ENCODE measurements around the gene TXN2. TPM values are rescaled to one million over a fixed set of nuclear protein-coding genes. Genes with fewer than 3 reads are reported as not detected.
A peak's percentile ranks its signal among the peaks of the same experiment; 100 is the strongest.
"Not testable (repeated sequence)": the region's sequence is repeated elsewhere in the genome, so short reads cannot be mapped to it uniquely, and the experiment has no call there.

The TXN2 gene
- total and polyA plus RNA-seq, 2 experiments from 2014 or later: 83.1 to 193 TPM

DNA sequence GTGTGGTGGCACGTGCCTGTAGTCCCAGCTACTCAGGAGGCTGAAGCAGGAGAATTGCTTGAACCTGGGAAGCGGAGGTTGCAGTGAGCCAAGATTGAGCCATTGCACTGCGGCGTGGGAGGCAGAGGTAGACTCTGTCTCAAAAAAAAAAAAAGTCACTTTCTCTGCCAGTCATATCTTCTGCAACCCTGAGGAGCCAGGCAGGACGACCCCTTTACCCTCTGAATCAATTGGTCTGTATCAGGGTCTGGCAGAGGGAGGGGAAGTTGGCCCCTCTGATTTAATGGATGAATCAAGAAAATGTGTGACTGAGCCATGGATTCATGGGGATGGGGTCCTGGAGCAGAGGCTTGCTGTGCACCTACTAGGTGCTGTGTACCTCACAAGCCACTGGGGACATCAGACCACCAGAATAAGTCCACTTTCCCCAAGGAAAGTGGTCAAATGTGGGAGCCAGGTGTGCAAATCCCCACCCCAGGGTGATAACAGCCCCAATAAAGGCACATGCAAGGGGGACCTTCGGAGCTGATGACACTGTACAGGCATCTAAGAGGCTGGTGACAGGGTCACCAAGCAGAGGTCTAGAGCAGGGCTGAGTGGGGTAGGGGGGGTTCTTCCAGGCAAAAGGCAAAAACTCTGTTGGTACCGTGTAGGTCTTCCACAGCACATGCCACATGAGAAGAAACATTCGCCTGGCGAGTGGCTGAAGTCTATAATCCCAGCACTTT, 29.0 kb downstream of the TXN2 start:
- Histone ChIP-seq H3K9me3 (ENCODE audit: low read depth) (no peaks in the 10 kb centered on the region), H3K27ac (peak overlapping the region; percentile 78), H3K4me1 (ENCODE audit: low read depth) (peaks cover 24% of the 10 kb centered on the region), H3K4me3 (no peak overlapping the region), H3K27me3 (no peaks in the 10 kb centered on the region), H3K36me3 (no peaks in the 10 kb centered on the region)
- TF ChIP-seq, protein P1, sequence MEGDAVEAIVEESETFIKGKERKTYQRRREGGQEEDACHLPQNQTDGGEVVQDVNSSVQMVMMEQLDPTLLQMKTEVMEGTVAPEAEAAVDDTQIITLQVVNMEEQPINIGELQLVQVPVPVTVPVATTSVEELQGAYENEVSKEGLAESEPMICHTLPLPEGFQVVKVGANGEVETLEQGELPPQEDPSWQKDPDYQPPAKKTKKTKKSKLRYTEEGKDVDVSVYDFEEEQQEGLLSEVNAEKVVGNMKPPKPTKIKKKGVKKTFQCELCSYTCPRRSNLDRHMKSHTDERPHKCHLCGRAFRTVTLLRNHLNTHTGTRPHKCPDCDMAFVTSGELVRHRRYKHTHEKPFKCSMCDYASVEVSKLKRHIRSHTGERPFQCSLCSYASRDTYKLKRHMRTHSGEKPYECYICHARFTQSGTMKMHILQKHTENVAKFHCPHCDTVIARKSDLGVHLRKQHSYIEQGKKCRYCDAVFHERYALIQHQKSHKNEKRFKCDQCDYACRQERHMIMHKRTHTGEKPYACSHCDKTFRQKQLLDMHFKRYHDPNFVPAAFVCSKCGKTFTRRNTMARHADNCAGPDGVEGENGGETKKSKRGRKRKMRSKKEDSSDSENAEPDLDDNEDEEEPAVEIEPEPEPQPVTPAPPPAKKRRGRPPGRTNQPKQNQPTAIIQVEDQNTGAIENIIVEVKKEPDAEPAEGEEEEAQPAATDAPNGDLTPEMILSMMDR (IDR thresholded peaks at IDR 0.05; ENCODE audit: low read depth, low read length): no peak
- peak in 1 of 2 donors; percentile 70 for DNase-seq (ENCODE audit: low read depth in 1 of 2, low spot score in 1 of 2)

DNA sequence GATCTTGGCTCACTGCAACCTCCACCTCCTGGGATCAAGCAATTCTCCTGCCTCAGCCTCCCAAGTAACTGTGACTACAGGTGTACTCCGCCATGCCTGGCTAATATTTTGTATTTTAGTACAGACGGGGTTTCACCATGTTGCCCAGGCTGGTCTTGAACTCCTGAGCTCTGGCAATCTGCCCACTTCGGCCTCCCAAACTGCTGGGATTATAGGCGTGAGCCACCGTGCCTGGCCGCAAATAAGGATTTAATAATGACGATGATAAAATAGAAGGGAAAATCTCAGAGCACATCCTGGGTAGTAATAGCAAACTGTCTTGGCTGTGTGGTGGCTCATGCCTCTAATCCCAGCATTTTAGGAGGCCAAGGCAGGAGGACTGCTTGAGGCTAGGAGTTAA, 30.5 kb downstream of the TXN2 start:
- peaks cover 24% of the 10 kb centered on the region for H3K4me1 ChIP-seq (ENCODE audit: low read depth)
- H3K36me3 ChIP-seq; H3K27me3 ChIP-seq; DNase-seq (ENCODE audit: low read depth in 1 of 2, low spot score in 1 of 2); H3K27ac ChIP-seq; H3K4me3 ChIP-seq; H3K9me3 ChIP-seq (ENCODE audit: low read depth): not testable (repeated sequence)

DNA sequence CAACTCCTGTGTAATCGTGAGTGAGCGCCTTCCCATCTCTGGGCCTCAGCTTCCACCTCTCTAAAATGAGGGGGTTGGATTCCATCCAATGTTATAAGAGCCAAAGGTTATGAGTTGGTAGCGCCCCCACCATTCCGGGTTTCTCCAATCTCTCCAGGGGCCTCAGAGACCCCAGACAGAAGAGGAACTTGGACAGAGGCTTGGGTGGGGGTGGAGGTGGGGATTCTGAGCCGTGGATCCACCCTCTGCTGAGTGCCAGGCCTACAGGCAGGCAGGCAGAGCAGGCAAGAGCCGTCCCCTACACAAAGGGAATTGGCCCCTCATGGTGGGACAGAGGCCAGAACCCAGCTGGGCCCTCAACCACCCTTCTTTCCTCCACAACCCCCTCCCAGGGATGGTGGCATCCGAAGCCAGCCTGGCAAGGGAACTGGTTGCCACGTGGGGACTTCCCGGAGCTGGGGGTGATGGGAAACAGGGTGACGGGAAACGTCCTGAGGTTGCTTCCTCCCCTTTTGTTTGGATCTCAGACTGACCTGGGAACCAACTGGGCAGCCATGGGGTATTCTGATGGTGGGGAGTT, 31.8 kb downstream of the TXN2 start:
- Histone ChIP-seq H3K36me3 (no peaks in the 10 kb centered on the region), H3K9me3 (ENCODE audit: low read depth) (no peaks in the 10 kb centered on the region), H3K27me3 (no peaks in the 10 kb centered on the region), H3K27ac (no peak overlapping the region), H3K4me3 (no peak overlapping the region), H3K4me1 (ENCODE audit: low read depth) (peaks cover 17% of the 10 kb centered on the region)
- DNase-seq (ENCODE audit: low read depth in 1 of 2, low spot score in 1 of 2): no peak
- TF ChIP-seq, protein P1 (IDR thresholded peaks at IDR 0.05; ENCODE audit: low read depth, low read length): no peak

DNA sequence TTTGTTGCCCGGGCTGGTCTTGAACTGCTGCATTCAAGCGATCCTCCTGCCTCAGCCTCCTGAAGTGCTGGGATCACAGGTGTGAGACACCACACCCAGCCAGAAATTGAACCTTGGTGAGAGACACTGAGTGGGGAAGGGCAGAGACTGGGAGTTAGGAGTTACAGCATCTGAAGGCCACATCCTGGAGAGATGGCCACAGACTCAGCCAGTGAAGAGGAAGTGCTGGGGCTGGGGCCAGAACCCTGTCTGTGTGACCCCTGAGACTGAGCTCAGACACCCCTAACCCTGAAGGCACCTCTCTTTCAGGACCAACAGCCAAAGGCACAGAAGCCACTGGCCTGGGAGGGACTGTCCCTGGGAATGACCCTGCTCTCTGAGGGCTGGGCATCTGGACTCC, 33.8 kb downstream of the TXN2 start:
- Histone ChIP-seq H3K36me3 (no peaks in the 10 kb centered on the region), H3K27me3 (no peaks in the 10 kb centered on the region), H3K4me3 (no peak overlapping the region), H3K9me3 (ENCODE audit: low read depth) (no peaks in the 10 kb centered on the region), H3K4me1 (ENCODE audit: low read depth) (peaks cover 9% of the 10 kb centered on the region), H3K27ac (no peak overlapping the region)
- TF ChIP-seq, protein P1 (IDR thresholded peaks at IDR 0.05; ENCODE audit: low read depth, low read length): no peak
- DNase-seq (ENCODE audit: low read depth in 1 of 2, low spot score in 1 of 2): no peak

DNA sequence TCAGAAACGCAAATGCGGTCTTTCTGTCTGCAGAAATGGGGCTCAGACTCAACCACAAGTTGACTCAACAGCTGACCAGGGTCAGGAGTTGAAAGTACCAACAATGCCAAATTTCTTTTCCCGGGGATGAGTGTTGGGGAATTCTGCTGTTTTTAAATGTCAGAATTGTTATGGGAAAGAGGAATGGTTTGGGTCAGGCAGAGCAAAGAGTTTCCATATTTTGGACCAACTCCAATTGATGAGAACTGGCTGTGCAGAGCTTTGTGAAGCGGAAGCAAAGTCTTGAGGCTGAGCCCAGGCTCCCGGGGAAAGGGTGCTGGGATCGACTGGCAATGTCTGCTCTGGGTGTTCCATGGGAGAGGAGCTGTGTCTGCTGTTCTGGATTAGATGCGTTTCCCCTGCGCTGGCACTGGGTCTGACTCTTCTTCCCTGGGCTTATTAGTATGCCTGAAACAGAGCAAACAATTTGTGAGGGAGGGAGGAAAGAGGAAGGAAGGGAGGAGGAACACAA, 36.2 kb downstream of the TXN2 start:
- peak in 1 of 2 donors; percentile 94 for DNase-seq (ENCODE audit: low read depth in 1 of 2, low spot score in 1 of 2)
- Histone ChIP-seq H3K27ac (no peak overlapping the region), H3K4me3 (no peak overlapping the region)

More for the DNA sequence above, 36.2 kb downstream of the TXN2 start:
- TF ChIP-seq, protein P1 (IDR thresholded peaks at IDR 0.05; ENCODE audit: low read depth, low read length): no peak
- no peaks in the 10 kb centered on the region for H3K36me3 ChIP-seq
- H3K27me3 ChIP-seq: no peaks in the 10 kb centered on the region
- no peaks in the 10 kb centered on the region for H3K9me3 ChIP-seq (ENCODE audit: low read depth)
- no peaks in the 10 kb centered on the region for H3K4me1 ChIP-seq (ENCODE audit: low read depth)

Measured in cardiac muscle cell (in vitro differentiated cells and primary cell).